GM23248 (cell line): ENCODE results near the gene THADA. TPM values are rescaled to one million over a fixed set of nuclear protein-coding genes. Genes with fewer than 3 reads are reported as not detected.

Experiments used
- DNase-seq: peaks from one replicate; pipeline ENCODE4 v3.0.0-alpha.2; 2015
- H2AFZ ChIP-seq: fragments of 200-600 bp; sonication (generic); 2 replicates; pipeline ENCODE4 v1.6.1; 2016; ENCODE audit warnings: antibody characterized with exemption
- H3F3A ChIP-seq: fragments of 200-600 bp; sonication (generic); 2 replicates; pipeline ENCODE4 v1.6.1; 2016; ENCODE audit warnings: mild to moderate bottlenecking, antibody characterized with exemption, mixed run types; ENCODE audit not compliant: insufficient read depth
- H3K27ac ChIP-seq: fragments of 200-600 bp; sonication (generic); 2 replicates; pipeline ENCODE4 v1.5.1; 2016; ENCODE audit warnings: mild to moderate bottlenecking
- H3K27me3 ChIP-seq: fragments of 200-600 bp; sonication (generic); replicated peaks from 2 replicates; pipeline ENCODE4 v1.6.1; 2016; ENCODE audit warnings: mild to moderate bottlenecking; ENCODE audit not compliant: insufficient read depth
- H3K36me3 ChIP-seq: fragments of 200-600 bp; sonication (generic); 2 replicates; pipeline ENCODE4 v1.6.1; 2016; ENCODE audit warnings: low read depth, mild to moderate bottlenecking
- H3K4me1 ChIP-seq: fragments of 200-600 bp; sonication (generic); 2 replicates; pipeline ENCODE4 v1.6.1; 2016; ENCODE audit warnings: mild to moderate bottlenecking; ENCODE audit not compliant: insufficient read depth
- H3K4me2 ChIP-seq: fragments of 200-600 bp; sonication (generic); one replicate; pipeline ENCODE4 v1.6.1; 2016; ENCODE audit warnings: mild to moderate bottlenecking; ENCODE audit not compliant: unreplicated experiment
- H3K4me3 ChIP-seq: fragments of 200-600 bp; sonication (generic); 2 replicates; pipeline ENCODE4 v1.5.1; 2016; ENCODE audit warnings: mild to moderate bottlenecking
- H3K79me2 ChIP-seq: fragments of 200-600 bp; sonication (generic); 2 replicates; pipeline ENCODE4 v1.6.1; 2016; ENCODE audit warnings: mild to moderate bottlenecking; ENCODE audit not compliant: insufficient read depth
- H3K9ac ChIP-seq: fragments of 200-600 bp; sonication (generic); 2 replicates; pipeline ENCODE4 v1.6.1; 2016; ENCODE audit warnings: mild to moderate bottlenecking
- H3K9me2 ChIP-seq: fragments of 200-600 bp; sonication (generic); 2 replicates; pipeline ENCODE4 v1.6.1; 2016; ENCODE audit warnings: mixed run types, mild to moderate bottlenecking, moderate library complexity; ENCODE audit not compliant: insufficient read depth
- H3K9me3 ChIP-seq: fragments of 200-600 bp; sonication (generic); one replicate; pipeline ENCODE4 v1.6.1; 2017; ENCODE audit warnings: low read depth
- H4K20me1 ChIP-seq: fragments of 200-600 bp; sonication (generic); 2 replicates; pipeline ENCODE4 v1.6.0; 2016; ENCODE audit not compliant: insufficient read depth
- EZH2 ChIP-seq: fragments of 200-600 bp; sonication (generic); IDR thresholded peaks from 2 replicates; pipeline ENCODE4 v1.6.1; 2018; ENCODE audit warnings: antibody characterized with exemption, mild to moderate bottlenecking; ENCODE audit not compliant: insufficient read depth, poor library complexity, severe bottlenecking
- EZH2phosphoT487 ChIP-seq: fragments of 200-600 bp; sonication (generic); IDR thresholded peaks from 2 replicates; pipeline ENCODE4 v1.6.1; 2018; ENCODE audit warnings: antibody characterized with exemption, moderate library complexity, mild to moderate bottlenecking, low read depth; ENCODE audit not compliant: insufficient read depth
- WGBS, 2 experiments: methylation state at CpG; one replicate each; pipeline ENCODE4 v1.1.6; 2015 to 2017; ENCODE audit warnings: low lambda C conversion rate in 2 of 2, low coverage in 1 of 2; ENCODE audit errors: missing lambda C conversion rate in 2 of 2; 5-methylcytosine and 5-hydroxymethylcytosine counted together
- in situ Hi-C: fragments of 300-500 bp; cut with MboI; formaldehyde crosslinking; loops from 2 replicates; pipeline ENCODE4 v1.15.0; 2020
- polyA plus RNA-seq: library from polyadenylated mRNA; unstranded; fragments of >200 nt; fragmentation: Nextera tagmentation; extraction: Ambion mirVana; gene quantifications from 2 replicates; pipeline ENCODE4 v1.2.1, GENCODE V29; 2016
- total RNA-seq: library from RNA; depleted of rRNA; stranded (reverse); fragments of >200 nt; shearing (Covaris generic); gene quantifications from 2 replicates; pipeline ENCODE4 v1.2.3, GENCODE V29; 2014

THADA gene
- total and polyA plus RNA-seq, 2 experiments from 2014 or later = 14.1 to 15.8 TPM

DNA sequence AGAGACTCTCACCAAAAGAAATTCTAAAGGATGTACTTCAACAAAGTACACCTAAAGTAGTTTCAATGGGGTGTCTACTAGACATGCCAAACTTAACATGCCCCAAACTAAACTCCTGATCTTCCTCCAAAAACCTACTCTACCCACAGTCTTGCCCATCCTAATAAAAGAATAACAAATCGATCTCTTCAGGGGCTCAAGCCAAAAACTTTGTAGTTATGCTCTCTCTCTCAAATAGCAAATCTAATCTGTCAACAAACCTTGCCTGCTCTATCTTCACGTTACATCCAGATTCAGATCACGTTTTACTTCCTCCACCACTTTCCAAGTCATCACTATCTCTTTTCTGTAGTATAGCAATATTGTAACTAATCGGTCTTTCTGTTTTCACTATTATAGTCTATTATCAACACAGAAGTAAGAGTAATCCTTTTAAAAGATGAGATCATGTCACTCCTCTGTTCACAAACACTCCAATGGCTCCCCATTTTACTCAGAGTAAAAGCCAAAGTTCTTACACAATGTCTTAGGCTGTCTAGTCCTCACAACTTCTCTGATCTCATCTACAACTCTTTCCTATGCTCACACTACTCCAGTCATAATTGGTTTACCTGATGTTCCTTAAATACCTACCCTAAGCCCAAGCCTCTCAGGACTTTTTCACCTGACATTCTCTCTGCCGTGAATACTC, 79.9 kb downstream of the THADA start:
- TF ChIP-seq EZH2phosphoT487 (no peak), EZH2 (no peak)
- Histone ChIP-seq H3K9me3 (no peaks in the 10 kb centered on the region), H3K79me2 (no peaks in the 10 kb centered on the region), H3K27me3 (no peaks in the 10 kb centered on the region), H3K9ac (no peak overlapping the region), H3K27ac (no peak overlapping the region), H3K4me1 (peaks cover 51% of the 10 kb centered on the region), H3K4me2 (no peak overlapping the region), H3K9me2 (no peaks in the 10 kb centered on the region), H4K20me1 (no peaks in the 10 kb centered on the region), H3K36me3 (no peaks in the 10 kb centered on the region), H2AFZ (no peak overlapping the region), H3F3A (peaks cover 37% of the 10 kb centered on the region), H3K4me3 (no peak overlapping the region)
- peak; percentile 19 for DNase-seq
- in situ Hi-C loops = no loop called here
- 57 to 59% methylated on average over 5 of the region's 5 CpGs for WGBS, 2 experiments

DNA sequence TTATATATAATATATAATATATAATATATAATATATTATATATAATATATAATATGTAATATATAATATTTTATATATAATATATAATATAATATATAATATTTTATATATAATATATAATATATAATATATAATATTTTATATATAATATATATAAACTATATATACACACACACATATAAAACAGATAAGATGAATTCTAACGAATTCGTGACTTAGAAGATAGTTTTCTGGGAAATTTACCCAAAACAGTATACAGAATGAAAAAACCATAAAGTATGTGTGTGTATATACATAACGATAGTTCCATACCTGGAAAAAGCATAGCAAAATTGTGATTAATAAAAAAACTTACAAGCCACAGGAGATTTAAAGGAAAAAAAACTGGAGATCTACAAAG, 80.6 kb downstream of the THADA start:
- no peak overlapping the region for H3K9ac ChIP-seq
- H3K9me3 ChIP-seq = no peaks in the 10 kb centered on the region
- H3K27ac ChIP-seq = no peak overlapping the region
- DNase-seq = no peak
- H3K79me2 ChIP-seq = no peaks in the 10 kb centered on the region
- no peak overlapping the region for H2AFZ ChIP-seq
- H4K20me1 ChIP-seq = no peaks in the 10 kb centered on the region
- H3K4me3 ChIP-seq = no peak overlapping the region
- WGBS, 2 experiments = 96 to 98% methylated on average over 3 of the region's 3 CpGs
- H3K4me2 ChIP-seq = no peak overlapping the region
- peaks cover 46% of the 10 kb centered on the region for H3K4me1 ChIP-seq
- no peaks in the 10 kb centered on the region for H3K36me3 ChIP-seq
- TF ChIP-seq EZH2 (no peak), EZH2phosphoT487 (no peak)
- H3F3A ChIP-seq = peaks cover 34% of the 10 kb centered on the region
- in situ Hi-C loops = no loop called here
- H3K9me2 ChIP-seq = no peaks in the 10 kb centered on the region
- H3K27me3 ChIP-seq = no peaks in the 10 kb centered on the region

DNA sequence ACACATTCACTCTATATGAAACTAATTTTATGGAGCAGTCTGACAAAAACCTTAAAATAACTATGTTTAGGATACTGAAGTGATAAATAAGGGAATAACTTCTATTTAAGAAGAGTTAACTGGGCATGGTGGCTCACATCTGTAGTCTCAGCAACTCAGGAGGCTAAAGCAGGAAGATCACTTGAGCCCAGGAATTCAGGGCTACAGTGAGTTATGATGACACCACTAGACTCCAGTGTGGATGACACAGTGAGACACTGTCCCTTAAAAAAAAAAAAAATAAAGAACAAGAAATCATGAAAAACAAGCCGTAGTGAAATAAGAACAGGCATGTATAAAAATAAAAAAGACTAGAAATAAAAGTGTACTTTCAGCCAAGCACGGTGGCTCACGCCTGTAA, 82.0 kb downstream of the THADA start:
- no peaks in the 10 kb centered on the region for H4K20me1 ChIP-seq
- TF ChIP-seq EZH2phosphoT487 (no peak), EZH2 (no peak)
- peak; percentile 27 for DNase-seq
- no peak overlapping the region for H3K4me2 ChIP-seq
- H3K9me2 ChIP-seq = no peaks in the 10 kb centered on the region
- H3K9ac ChIP-seq = no peak overlapping the region
- no peaks in the 10 kb centered on the region for H3K79me2 ChIP-seq
- in situ Hi-C loops = no loop called here
- no peaks in the 10 kb centered on the region for H3K27me3 ChIP-seq
- H3K27ac ChIP-seq = 0 out of 2 replicates have a peak overlapping the region, but pooled peaks have one; percentile 16
- peaks cover 35% of the 10 kb centered on the region for H3K4me1 ChIP-seq
- H2AFZ ChIP-seq = no peak overlapping the region
- peaks cover 23% of the 10 kb centered on the region for H3F3A ChIP-seq
- H3K36me3 ChIP-seq = no peaks in the 10 kb centered on the region
- WGBS, 2 experiments = 32 to 39% methylated on average over 3 of the region's 3 CpGs
- no peaks in the 10 kb centered on the region for H3K9me3 ChIP-seq
- no peak overlapping the region for H3K4me3 ChIP-seq

DNA sequence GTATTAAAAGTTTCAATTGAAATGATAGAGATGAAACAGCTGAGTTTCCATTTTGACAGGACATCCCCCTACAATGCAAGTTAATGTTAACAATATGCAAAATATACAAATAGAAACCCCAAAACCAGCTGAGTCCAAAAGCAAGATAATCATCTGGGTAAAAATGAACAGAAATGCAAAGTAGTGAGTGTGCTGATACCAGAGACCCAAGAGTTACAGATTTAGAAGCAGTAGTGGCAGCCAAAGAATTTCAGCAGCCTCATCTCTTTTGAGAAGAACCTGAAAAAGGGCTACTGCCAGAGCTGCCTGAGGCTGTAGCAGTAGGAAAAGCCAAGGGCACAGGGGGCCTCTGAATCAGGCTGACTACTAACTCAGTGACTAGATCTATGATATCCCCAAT, 82.6 kb downstream of the THADA start:
- Histone ChIP-seq H3K36me3 (no peaks in the 10 kb centered on the region), H3K9me2 (no peaks in the 10 kb centered on the region), H3K79me2 (no peaks in the 10 kb centered on the region), H3K4me3 (no peak overlapping the region), H3K4me2 (peak overlapping the region; percentile 29), H4K20me1 (no peaks in the 10 kb centered on the region), H3K9me3 (no peaks in the 10 kb centered on the region), H3K9ac (no peak overlapping the region), H3K27ac (peak overlapping the region; percentile 16; the same call in 1 of the 2 replicates), H3F3A (peaks cover 17% of the 10 kb centered on the region; the same call in 1 of the 2 replicates), H3K4me1 (peaks cover 29% of the 10 kb centered on the region), H2AFZ (0 out of 2 replicates have a peak overlapping the region, but pooled peaks have one; percentile 15), H3K27me3 (no peaks in the 10 kb centered on the region)
- DNase-seq = peak; percentile 49
- TF ChIP-seq EZH2phosphoT487 (no peak), EZH2 (no peak)
- in situ Hi-C loops = no loop called here

DNA sequence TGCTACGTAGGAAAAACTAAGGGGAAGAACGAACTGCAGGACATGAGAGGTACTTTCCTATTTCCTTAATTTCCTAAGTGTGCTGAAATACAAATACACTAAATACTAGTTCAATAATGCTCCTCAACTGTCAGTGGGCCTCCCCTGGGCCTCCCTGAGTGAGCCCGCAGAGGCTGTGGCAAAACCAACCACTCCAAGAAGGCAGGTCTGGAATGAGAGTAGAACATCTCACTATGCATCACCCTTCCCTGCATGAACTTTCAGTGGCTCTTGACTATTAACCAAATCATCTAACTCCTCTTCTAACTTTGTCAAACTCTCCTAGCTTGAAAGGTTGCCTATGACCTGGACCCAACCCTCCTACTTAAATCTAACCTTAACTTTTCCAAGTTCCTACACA, 84.6 kb downstream of the THADA start:
- Histone ChIP-seq H3K9me3 (no peaks in the 10 kb centered on the region), H3K4me3 (no peak overlapping the region), H3K4me1 (peaks cover 16% of the 10 kb centered on the region), H3K27ac (no peak overlapping the region), H3K9me2 (no peaks in the 10 kb centered on the region), H3K79me2 (no peaks in the 10 kb centered on the region), H3K9ac (no peak overlapping the region), H3F3A (peaks cover 5% of the 10 kb centered on the region; the same call in 1 of the 2 replicates), H2AFZ (no peak overlapping the region), H4K20me1 (no peaks in the 10 kb centered on the region), H3K36me3 (no peaks in the 10 kb centered on the region), H3K4me2 (no peak overlapping the region), H3K27me3 (no peaks in the 10 kb centered on the region)
- in situ Hi-C loops = no loop called here
- DNase-seq = no peak
- no peak for TF ChIP-seq EZH2
- TF ChIP-seq EZH2phosphoT487 = no peak
- WGBS, 2 experiments = 98% methylated on average over 3 of the region's 3 CpGs
